NCI-H1694 treated with DMSO at 0.1 percent for 48 hours (cell line): ENCODE measurements around the gene CNTNAP2.
A peak's percentile ranks its signal among the peaks of the same experiment; 100 is the strongest.

Experiments used
- DNase-seq: peaks from one replicate; lab custom pipeline; 2025; lab: John Stamatoyannopoulos, UW

Gene CNTNAP2

GRCh38 chr7:146290746-146291145 lies 174.1 kb downstream of the CNTNAP2 start:
- no peak for DNase-seq

GRCh38 chr7:146291900-146292299 lies 175.3 kb downstream of the CNTNAP2 start:
- no peak for DNase-seq

- DNase-seq: no peak
Measured at GRCh38 chr7:146296028-146296427, 179.4 kb downstream of the CNTNAP2 start.

- no peak for DNase-seq
Measured at GRCh38 chr7:146314962-146315361, 198.4 kb downstream of the CNTNAP2 start.

- DNase-seq: no peak
Measured at GRCh38 chr7:146319629-146320028, 203.0 kb downstream of the CNTNAP2 start.

GRCh38 chr7:146321301-146321700 lies 204.7 kb downstream of the CNTNAP2 start:
- DNase-seq: no peak

- no peak for DNase-seq
Measured at GRCh38 chr7:146331369-146331768, 214.8 kb downstream of the CNTNAP2 start.

- no peak for DNase-seq
Measured at GRCh38 chr7:146345251-146345650, 228.7 kb downstream of the CNTNAP2 start.

- no peak for DNase-seq
Measured at GRCh38 chr7:146346096-146346495, 229.5 kb downstream of the CNTNAP2 start.

- DNase-seq: no peak
Measured at GRCh38 chr7:146355216-146355615, 238.6 kb downstream of the CNTNAP2 start.

- no peak for DNase-seq
Measured at GRCh38 chr7:146359176-146359575, 242.6 kb downstream of the CNTNAP2 start.

- DNase-seq: no peak
Measured at GRCh38 chr7:146366938-146367337, 250.3 kb downstream of the CNTNAP2 start.

GRCh38 chr7:146370171-146370570 lies 253.6 kb downstream of the CNTNAP2 start:
- DNase-seq: no peak

- DNase-seq: peak; percentile 90
Measured at GRCh38 chr7:146375170-146375569, 258.6 kb downstream of the CNTNAP2 start.

GRCh38 chr7:146378196-146378595 lies 261.6 kb downstream of the CNTNAP2 start:
- no peak for DNase-seq

- no peak for DNase-seq
Measured at GRCh38 chr7:146387140-146387539, 270.5 kb downstream of the CNTNAP2 start.

- no peak for DNase-seq
Measured at GRCh38 chr7:146388928-146389327, 272.3 kb downstream of the CNTNAP2 start.

- no peak for DNase-seq
Measured at GRCh38 chr7:146393346-146393745, 276.7 kb downstream of the CNTNAP2 start.

GRCh38 chr7:146397141-146397540 lies 280.5 kb downstream of the CNTNAP2 start:
- no peak for DNase-seq

GRCh38 chr7:146401939-146402338 lies 285.3 kb downstream of the CNTNAP2 start:
- no peak for DNase-seq

GRCh38 chr7:146405737-146406136 lies 289.1 kb downstream of the CNTNAP2 start:
- no peak for DNase-seq

- no peak for DNase-seq
Measured at GRCh38 chr7:146411975-146412374, 295.4 kb downstream of the CNTNAP2 start.

GRCh38 chr7:146412781-146413180 lies 296.2 kb downstream of the CNTNAP2 start:
- DNase-seq: no peak

GRCh38 chr7:146414373-146414772 lies 297.8 kb downstream of the CNTNAP2 start:
- no peak for DNase-seq

GRCh38 chr7:146414937-146415336 lies 298.3 kb downstream of the CNTNAP2 start:
- DNase-seq: no peak
